M059J (cell line): ENCODE measurements around the gene LRBA. TPM values are rescaled to one million over a fixed set of nuclear protein-coding genes. Genes with fewer than 3 reads are reported as not detected.

Experiments used
- DNase-seq: peaks from one replicate; pipeline ENCODE4 v3.0.0-alpha.2; 2012; ENCODE audit warnings: low read depth
- total RNA-seq: library from RNA; depleted of rRNA; stranded (reverse); fragments of >200 nt; shearing (Covaris generic); gene quantifications from 2 replicates; pipeline ENCODE4 v1.2.3, GENCODE V29; 2014

LRBA gene
- total RNA-seq, 1 experiment from 2014 or later, result 28.9 TPM

DNA sequence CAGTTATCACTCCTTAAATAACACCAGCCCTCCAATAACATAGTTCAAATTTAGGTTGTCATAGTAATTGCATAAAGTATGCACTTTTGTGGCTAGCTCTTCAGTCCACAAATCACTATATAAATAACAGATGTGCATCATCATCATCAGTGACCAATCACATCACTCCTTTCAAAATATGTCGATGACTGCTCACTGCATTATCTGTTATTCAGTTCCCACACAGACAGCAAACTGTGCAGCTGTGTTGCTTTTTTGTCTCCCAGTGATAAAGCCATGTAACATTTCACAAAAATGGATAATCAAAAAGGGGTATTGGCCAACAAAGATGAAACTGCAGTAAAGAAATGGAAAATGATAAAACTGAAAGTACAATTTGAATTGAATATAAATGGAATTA is 731.4 kb downstream of the LRBA start:
- peak; percentile 77 for DNase-seq

DNA sequence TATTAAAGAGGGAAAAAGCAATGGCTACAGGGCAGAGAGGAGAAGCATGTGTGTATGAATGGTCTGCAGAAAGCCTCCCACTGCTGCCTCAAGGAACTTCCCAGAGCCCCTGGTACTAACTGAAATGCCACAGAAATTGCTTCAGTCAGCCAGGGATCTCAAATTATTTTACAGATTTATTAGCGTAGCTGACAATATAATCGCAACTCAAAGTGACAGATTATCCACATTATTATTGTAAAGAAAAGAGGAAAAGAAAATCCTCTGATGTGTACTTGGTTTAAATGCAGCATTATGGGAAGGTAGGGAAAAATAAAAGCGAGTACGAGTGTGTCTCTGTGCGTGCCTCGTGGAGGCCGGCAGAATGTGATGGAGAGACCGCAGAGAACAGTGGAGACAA is 734.1 kb downstream of the LRBA start:
- no peak for DNase-seq

DNA sequence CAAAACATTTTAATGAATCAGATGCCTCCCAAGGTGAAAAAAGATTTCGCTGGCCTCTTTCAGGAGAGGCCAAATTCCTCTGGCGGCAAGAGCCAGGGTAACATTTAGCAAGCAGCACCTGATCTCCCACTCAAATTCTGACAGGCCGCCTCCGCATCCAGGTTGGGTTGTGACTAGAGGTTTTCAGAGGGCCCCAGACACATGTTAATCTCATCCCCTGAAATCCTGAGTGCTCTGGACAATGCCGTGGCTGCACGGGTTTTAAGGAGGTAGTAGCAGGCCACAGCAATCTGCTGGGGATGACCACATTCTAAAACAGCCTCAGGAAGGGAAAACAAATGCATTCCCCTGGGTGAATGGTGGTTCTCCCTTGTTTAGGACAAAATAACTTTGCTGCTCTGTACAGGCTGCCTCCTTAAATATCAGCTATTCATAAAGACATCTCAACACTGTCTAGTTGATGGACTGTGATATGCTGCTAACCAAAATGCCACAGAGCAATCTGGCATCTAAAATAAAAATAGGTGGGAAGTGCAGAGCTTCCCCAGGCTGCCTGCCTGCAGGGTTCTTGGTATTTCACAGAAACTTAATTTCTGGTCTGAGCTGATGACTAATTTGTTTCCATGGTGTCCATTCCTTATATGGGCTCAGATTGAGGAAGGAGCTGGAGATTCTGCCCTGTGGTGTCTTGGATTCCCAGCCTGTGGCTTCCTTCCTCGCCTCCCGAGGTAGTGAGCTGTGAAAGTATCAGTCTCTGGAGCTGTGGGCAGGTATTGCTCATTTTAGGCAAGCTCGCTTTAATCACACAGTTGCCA is 734.8 kb downstream of the LRBA start:
- peak; percentile 95 for DNase-seq

DNA sequence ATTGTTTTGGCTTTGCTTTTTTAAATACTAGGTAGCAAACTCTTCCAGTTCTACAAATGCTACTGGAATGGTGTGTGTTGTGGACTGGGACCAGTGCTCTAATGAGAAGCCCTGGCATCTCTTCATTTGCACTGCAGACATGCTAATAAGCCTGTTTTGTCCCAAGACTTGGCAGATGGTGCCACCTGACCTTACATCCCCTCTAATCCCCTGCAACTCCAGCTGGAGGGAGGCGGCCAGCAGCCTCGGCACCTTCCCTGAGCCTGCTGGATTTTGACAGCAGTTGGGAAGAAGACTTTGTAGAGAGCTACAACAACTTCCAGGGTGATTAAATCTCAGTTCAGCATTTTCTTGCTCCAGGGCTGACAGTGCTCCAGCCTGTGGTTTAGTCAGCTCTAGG is 736.9 kb downstream of the LRBA start:
- no peak for DNase-seq

DNA sequence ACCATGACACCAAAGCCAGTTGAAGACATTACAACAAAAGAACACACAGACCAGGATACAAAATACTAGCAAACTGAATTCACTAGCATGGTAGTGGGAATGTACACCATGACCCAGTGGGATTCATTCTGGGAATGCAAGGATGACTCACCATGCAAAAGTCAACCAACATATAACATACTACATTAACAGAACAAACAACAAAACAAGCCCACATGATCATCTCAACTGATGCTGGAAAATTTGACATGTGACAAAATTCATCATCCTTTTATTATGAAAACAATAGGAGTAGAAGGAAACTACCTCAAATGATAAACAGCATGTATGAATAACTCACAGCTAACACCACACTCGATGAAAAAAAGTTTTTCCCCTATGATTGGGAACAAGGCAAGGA is 746.6 kb downstream of the LRBA start:
- no peak for DNase-seq

DNA sequence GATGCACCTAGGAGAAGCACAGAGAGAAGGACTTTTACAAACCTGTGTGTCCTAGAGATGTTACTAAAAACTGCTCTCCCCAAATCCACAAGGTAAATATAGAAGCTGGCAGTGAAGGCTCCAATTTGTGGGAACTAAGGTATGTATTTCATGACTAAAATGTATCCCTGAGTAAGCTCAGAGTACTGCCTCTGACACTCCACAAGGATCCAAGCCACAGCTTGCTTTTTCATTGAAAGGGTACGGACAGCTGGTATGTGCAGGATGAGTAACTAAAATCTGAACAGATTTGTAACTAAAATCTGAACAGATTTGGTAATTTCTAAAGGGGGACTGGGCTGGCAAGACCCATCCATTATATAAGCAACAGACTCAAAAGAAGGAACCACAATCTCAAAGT is 749.3 kb downstream of the LRBA start:
- no peak for DNase-seq

DNA sequence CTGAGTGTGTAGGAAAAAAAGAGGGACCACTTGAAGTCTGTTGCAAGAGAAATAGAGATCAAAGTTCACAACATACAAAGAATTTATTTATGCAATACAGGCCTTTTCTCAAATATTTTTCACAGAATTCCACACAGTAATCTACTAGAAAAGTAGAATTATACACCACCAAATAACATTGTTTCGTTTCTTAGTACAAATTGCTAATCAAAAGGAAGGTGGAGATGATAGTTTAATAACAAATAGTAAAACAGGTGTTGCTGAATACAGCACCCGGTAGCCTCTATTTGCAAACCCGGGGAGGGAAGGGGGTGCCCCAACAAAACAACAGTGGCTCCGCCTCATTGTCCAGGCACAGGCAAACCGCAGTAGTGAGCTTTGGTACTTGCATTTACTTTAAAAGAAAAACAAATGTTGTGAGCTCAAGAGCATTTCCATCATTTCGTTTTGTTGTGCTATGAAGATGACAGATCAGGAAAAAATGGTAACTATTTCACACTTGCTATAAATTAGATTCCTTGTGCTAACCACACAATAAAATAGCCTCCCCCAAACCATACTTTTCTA is 750.4 kb downstream of the LRBA start:
- DNase-seq, result no peak

DNA sequence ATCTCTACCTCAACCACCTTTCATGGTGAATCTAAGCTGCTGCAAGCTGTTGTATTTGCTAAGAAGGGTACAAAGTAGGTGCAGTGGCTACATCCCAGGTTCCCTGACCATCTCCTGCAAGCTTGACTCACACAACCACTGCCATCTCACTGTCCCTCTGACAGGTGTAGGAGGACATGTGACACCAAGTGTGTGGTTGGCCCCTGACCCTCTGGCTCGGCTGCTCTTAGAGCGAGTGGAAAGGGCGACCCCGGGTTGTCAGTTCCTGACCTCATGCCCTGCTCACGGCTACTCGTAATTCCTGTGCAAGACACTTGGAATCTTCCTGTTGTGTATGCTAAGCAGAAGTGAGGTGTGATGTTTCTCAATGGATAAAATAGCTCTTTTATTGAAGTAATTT is 752.5 kb downstream of the LRBA start:
- DNase-seq, result no peak

DNA sequence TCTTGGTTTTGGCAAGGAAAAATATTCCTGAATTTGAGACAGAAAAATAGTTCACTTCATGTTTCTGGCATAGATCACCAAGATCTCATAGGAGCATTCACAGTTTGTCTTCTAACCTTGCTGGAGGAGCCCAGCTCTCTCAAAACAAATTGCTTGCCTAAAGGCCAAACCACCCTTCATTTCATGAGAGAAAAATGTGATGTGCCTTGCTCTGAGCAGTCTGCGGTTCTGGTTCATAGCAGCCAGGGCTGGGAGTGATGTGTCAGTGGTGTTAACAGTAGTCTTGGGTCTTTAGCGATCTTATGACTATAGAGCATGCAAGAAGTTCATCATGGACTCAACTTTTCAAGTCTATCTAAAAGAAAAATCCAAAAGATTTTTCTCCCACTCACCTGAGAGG is 753.5 kb downstream of the LRBA start:
- peak; percentile 37 for DNase-seq

DNA sequence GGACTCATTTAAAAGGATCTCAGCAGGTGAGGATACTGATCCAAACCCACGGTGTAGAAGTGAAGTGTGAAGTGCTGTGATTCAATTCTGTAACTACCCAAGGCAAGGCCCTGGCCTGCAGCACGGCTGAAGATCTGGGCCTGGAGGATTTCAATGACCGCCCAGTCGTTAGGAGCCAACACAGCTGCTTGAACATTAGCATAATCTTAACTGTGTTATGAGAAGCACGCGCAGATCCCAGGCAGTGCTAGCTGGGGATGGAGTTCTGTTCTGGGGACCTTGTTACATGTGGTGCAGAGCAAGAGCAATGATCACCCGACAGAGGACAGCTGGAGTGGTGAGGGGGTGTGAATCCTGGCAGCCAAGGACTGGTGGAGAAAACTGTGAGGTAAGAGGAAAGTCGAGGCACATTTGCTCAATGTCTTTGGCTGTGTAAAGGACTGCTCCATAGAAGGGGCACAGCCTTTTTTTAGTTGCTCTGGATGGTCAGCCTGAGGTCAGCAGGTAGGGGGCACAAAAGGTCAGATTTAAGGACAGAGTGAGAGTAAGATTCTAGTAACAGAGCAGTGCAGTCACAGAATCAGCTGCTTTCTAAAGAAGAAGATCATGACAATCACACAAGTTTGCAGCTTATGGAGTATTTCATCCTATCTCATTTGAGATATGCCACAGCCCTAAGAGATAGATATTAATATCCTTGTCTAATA is 755.1 kb downstream of the LRBA start:
- no peak for DNase-seq

DNA sequence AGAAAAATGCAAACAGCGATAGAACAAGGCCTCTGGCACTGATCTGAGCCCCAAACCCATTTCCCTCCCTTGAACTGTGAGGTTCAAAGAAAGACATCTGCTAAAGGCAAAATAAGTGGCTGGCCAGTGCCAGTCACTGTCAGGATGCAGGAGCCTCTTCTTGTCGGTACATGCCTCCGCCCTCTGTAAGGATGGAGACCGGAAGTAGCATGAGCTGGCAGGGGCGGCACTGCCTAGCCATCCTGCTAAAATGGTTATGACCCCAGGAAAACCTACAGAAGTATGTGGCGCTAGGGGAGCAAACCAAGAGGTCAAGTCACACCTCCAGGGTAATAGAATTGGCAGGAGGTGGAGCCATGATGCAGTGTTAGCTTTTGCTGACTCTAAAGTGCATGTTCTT is 756.5 kb downstream of the LRBA start:
- DNase-seq, result no peak

DNA sequence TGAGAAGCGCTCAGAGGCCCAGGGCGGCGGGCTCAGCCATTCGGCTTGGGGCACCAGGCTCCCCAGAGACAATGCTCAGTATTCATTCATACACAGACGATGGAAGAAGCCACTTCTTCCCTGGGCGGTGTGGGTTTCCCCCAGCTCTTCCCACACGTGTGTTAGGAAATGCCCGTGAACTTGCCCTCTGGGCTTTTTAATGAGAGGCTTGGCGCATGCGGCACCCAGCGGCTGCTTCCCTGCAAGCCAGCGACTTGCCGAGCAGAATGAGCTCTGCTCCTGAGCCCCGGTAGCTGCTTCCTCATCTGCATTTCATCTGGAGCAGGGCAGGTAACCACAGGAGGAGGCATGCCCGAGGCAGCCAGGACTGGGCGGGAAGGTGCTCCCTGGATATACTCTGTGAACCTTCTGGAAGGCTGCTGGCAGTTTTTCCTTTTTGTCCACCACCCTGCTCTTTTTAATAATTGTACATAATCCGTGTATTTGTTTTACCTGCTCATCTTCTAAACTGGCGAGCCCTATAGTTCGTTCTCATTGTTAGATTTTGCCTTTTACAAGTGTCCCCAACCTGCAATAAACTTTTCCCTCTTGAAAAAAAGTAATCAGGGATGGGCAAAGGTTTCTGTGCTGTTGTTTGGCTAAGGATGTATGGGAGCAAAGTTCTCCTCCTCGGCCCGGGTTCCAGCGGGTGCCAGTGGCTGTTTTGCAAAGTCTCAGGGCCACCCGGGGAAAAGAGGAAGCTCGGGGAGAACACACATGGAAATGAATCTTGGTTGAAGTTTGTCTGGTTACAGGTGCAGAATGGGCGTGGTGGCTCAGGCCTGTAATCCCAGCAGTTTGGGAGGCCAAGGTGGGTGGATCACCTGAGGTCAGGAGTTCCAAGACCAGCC is 758.0 kb downstream of the LRBA start:
- DNase-seq, result no peak

DNA sequence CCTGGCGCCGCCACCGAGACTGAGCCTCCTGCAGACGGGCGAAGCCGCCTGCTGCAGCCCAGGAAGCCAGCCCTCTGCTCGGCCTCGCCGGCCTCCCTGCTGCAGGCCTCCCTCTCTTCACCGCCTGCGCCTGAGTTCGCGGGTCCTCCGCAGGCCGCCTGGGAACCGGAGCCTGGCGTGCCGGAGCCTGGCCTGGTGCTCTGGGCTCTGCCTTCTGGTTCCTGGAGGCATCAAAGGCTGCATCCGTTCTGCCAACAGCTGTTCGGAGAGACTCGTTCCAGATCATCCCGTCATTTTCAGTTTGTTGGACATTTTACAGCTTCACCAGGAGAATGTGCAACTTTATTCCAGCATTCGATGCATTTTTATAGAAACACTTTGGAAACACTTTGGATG is 758.9 kb downstream of the LRBA start:
- DNase-seq, result no peak

DNA sequence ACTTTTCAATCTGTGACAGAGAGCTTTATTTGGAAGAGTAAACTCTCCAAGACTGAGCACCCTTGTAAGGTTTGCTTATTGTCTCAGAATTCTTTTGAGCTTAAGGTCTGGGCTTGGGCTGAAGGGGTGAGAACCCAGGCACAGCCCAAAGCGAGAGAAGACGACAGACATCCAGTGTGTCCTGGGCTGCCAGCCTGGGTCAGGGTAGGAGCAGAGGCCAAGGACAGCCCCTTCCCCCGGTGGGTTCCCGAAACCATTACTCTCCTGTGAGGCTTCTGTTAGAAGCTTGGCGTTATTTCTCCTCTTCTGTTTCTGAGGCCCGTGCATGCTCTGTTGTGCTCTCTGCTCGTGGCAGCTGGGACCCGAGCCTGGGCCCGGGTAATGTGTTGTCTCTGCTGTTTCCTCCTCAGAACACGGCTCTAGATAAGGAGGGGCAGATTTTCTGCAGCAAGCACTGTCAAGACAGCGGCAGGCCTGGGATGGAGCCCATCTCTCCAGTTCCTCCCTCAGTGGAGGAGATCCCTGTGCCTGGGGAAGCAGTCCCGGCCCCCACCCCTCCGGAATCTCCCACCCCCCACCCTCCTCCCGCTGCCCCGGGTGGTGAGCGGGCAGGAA is 759.4 kb downstream of the LRBA start:
- DNase-seq, result no peak

DNA sequence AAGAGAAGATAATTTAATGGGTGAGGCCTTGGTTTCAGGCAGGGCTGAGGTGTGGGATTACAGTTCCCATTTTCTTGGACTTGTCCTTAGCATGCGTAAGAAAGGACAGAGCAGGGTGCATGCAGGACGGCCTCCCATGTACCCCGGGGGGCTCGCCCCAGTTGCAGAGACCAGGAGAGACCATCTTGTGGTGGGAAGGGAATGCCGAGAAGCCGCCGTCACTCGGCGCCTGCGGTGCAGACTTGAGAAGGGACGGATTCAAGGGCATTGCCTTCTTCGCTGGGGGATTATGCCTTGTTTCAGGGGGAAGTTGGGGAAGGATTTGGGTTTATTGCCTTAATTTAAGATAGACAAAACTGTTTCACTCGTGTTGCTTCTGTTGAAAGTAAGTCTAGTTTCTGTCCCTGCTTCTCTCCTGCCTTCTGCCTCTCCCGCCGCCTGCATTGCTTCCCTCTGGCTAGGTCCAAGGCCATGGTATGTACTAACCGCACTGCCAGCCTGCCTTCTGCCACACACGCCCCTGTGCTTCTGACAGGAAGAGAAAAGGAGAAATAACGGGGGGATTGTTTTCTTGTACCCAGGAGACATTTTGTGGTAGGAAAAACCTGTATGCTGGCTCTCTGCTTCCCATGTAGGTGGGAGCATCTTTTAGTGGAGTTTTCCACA is 761.0 kb downstream of the LRBA start:
- DNase-seq, result no peak

DNA sequence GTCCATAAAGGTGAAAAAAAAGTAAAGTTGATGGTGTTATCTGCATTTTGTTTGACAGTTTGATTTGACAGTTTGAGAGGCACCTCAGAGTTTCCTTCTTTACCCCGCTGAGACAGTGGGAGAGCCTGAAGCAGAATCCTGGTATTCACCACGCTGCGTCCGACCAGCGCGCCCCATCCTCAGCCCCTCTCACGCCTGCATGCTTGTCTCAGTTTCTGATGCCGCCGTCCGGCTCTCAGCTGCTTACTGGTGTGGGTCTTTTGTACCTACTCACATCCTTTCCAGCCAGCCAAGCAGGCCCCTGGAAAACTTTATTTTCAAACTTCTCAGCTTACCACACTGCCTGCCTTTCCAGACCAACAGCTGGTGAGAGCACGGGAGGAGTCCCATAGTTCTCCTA is 761.7 kb downstream of the LRBA start:
- no peak for DNase-seq

DNA sequence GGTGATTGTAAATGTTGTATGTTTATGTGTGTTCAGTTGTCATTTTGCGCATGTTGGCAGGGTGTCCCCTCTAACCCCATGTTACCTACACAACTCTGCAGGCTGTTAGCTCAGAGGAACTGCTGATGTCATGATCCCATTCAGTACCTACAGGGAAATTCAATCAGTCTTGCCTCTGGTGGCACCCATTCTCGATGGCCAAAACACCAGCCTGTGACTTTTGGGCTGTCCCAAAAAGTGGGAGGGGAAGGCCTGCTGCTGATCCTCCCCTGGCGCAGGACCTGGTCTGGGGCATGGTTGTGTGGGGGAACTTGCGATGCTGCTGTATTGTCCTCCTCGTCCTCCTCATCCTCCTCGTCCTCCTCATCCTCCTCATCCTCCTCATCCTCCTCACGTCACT is 762.3 kb downstream of the LRBA start:
- DNase-seq, result no peak

DNA sequence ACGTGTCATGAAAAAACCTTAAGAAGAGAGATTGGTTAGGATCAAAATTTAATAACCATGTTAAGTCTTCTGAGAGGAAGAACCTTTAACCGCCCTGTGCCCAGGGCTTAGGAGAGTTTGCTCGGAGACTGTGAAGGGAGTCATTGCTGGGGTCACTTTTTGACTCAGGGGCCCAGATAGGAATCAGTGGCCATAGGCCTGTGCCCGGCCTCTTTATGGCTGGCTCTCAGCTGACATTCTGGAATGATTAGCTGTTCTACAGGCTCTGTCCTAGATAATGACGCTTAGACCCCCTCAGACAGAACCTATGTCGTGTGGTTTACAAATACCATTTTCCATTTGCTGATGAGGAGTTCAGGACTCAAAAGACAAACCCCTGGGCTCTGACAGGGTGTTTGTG is 762.8 kb downstream of the LRBA start:
- DNase-seq, result no peak

DNA sequence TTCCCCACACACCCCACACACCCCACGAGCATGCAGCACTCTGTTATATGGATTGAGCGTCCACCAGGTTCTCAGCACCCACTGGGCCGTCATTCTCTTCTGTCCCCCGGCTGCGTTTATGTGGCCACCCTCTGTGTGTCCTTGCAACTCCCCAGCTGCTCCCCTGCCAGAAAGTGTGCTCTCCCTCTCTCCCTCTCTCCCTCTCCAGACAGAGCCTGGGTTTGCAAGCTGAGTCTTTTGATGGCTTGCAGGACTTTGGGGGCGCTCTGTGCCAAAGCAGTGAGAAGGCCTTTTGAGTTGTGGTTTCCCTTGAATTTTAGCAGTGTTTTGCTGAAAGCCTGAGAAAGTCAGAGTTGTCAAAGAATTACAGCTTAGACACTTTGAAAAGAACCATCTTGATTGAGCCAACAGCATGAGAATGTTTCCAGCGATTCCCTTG is 763.3 kb downstream of the LRBA start:
- no peak for DNase-seq

DNA sequence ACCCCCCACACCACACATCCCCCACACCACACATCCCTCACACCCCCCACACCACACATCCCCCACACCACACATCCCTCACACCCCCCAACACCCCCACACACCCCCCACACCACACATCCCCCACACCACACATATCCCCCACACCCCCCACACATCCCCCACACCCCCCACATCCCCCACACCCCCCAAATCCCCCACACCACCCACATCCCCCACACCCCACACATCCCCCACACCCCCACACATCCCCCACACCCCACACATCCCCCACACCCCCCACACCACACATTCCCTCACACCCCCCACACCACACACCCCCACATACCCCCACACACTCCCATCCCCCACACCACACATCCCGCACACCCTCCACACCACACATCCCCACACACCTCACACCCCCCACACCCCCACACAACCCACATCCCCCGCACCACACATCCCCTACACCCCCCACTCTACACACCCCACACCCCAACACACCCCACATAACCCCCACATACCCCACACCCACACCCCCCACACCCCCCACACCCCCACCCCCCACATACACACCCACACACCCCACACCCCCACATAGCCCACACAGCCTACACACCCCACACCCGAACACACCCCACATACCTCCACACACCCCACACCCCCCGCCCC is 764.0 kb downstream of the LRBA start:
- DNase-seq, result no peak
